HG03025 (cell line): ENCODE data around the gene DGKI.

Experiments used
- ATAC-seq: cut with Tn5 transposase; IDR thresholded peaks from one replicate; pipeline ENCODE4 v1.9.1; 2021; ENCODE audit warnings: mild to moderate bottlenecking, moderate library complexity; ENCODE audit not compliant: unreplicated experiment, low FRiP score

DGKI gene

GRCh38 chr7:137576481-137576880 is 270.3 kb downstream of the DGKI start:
- ATAC-seq: no peak

- no peak for ATAC-seq
Measured at GRCh38 chr7:137574812-137575211, 272.0 kb downstream of the DGKI start.

DNA sequence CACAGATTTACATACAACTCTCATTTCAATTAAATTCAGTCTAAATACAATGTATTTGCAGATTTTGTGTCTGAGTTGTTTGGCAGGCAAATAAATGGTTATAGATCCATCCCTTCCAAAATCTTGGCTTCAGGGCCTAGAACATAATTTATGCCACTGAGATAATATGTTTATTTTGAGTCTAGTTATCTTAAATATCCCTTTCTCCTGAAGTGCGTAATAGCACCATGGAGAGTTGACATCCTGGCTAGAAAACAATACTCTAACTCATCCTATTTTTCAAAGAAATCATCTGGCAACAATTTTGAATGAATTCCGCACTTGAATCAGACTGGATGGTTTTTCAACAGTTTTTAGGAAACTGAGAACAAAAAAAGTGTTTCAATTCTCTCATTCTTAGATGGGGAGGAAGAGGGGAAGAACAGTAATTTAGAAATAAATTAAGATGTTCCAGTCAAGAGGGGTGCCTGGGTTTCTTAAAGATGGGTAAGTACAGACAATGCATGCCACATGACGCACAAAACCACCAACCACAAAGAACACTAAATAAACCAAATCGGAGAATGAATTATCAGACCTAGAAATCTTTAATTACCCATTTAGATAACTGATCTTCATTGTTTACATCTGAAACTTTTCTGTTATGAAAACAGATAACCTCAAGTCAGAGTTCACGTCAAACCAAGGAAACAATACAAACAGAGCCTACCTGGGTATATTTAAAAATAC is 274.6 kb downstream of the DGKI start:
- no peak for ATAC-seq

DNA sequence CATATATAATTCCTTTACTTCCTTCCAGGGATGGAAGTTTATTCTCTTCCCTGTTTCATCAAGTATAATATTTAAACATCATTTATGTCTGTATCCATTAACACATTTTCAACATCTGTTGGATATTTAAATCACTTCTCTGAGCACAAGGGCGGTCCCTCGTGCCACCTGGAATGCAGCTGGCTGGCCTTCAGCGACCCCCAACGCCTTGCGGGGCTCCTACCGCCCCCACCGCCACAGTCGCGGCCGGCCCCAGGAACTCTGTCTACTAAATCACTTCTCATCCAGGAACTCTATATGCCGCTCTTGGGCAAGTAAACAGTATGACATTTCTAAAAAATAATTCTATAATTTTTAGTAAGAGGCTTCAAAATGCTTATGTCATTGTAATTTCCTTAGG is 282.1 kb downstream of the DGKI start:
- ATAC-seq: no peak

DNA sequence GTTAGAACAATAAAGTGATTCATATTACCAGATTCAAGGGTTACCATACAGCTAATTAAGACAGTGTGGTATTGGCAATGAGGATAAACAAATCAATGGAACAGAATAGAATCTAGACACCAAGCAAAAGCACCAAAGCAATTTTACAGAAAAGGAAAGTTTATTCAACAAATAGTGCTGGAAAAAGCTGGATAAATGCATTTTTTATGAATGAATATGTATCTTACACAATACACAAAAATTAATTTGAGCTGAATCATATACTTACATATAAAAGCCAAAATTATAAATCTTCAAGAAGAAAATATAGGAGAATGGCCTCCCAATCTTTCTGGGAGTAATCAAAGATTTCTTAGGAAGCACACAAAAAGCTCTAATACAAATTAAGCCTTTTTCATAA is 282.8 kb downstream of the DGKI start:
- ATAC-seq: no peak

DNA sequence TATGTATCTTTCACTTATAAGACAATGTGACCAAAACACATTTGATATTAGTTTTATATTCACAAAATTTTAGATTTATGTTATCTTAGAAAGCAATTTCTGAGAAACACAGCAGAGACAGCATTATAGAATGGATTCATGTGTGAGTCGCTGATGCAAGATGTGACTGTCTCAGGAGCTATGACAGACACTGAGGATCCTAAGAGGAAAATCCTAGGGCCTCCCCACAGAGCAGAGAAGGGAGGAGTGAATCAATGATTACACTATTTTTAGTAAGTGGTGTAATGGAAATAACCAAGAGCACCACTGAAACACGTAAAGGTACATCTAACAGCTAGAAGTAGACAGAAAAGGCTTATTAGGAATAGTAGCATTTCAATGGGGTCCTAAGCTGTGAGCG is 299.3 kb downstream of the DGKI start:
- no peak for ATAC-seq

GRCh38 chr7:137546671-137547070 is 300.1 kb downstream of the DGKI start:
- ATAC-seq: no peak

DNA sequence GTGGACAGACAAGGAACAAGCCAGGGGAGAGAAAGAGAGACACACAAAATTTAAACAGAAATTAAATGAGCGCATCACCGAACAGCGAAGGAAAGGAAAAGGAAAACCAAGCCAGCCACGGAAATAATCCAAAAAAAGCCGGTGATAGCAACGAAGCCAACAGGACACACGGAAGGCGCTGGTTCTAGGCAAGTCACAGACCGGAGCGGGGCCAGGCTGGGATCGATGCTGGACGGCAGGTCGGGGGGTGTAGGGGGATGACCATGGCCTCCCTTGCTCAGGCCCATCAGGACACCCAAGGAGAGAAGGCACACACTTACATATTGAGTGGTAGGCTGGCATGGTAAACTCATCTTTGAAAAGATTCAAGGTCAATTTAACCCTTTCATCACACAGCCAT is 300.8 kb downstream of the DGKI start:
- ATAC-seq: no peak

GRCh38 chr7:137545059-137545716 is 301.6 kb downstream of the DGKI start:
- no peak for ATAC-seq

DNA sequence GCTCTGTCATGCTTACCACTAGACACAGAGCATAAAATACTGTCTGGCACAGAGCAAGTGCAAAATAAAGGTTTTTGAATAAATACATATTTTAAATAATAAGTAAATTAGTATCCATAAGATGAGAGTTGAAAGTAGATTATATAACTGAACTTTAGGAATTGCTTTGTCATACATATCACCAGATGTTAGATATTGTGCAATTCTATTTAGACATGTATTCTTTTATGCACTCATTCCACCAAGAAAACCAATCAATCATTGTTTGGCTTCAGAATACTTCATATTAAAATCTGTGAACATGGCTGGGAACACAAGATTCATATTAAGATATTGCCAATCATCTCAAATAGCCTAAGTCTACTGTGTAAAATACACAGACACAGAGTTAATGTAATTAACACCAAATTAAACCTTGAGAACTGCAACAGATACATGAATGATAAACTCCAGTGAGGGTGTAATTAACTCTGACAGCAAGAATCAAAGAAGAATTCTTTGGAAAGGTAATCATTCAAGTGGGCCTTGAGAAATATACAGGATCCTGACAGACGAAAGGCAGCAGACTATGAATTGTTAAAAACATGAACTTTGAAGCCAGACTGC is 302.2 kb downstream of the DGKI start:
- no peak for ATAC-seq

- ATAC-seq: no peak
Measured at GRCh38 chr7:137539111-137539715, 307.6 kb downstream of the DGKI start.

DNA sequence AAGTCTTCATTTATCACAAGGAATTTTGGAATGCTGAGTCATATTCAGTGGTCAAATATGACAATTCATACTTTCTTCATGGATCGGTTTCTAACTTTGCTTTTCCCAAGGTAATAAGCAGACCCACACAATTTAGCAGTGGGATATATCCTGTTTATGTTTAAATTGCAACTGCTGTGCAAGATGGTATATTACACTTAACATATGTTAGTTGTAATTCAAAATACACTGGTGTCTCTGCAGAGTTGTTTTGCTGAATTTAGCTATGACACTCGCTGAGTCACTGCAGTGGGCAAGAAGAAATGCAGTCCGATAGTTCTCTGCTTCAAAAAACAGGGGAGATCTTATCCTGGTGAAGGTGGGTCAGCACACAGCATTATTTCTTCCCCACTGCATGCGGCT is 308.4 kb downstream of the DGKI start:
- no peak for ATAC-seq

- no peak for ATAC-seq
Measured at GRCh38 chr7:137535579-137535978, 311.2 kb downstream of the DGKI start.

DNA sequence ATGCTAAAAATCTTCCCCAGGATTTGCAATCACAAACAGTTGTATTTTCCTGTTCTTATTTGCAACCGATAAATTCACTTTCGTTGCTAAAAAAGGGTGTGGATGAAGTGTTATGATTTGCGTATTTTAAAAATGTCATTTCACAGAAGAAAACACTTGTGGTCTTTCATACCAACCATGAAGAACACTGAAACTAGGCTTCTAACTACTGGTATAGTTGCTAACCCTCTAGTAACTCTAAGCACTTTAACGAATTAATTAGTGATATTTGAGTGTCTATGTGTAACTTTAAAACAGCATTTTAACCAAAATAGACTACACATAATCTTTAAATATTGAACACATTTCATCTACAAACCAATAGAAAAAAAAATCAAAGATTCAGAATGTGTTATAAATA is 315.1 kb downstream of the DGKI start:
- ATAC-seq: no peak

DNA sequence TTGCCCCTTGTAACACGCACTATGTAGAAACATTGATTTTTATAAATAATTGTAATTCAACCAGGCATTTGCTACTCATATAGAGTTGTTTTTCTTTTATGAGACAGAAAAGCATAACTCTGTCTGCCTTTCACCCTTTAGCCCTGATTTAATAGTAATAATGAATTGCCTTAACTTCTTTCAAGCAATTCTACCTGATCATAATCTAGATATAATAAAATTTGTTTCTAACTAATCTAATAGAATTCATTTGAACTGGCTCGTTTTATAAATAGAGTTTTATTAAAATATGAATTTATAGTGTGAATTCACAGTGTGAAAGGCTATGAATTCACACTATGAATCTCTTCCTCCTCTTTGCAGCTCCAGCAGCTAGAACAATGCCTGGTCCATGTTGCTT is 319.1 kb downstream of the DGKI start:
- no peak for ATAC-seq

- ATAC-seq: no peak
Measured at GRCh38 chr7:137523171-137523570, 323.6 kb downstream of the DGKI start.

- no peak for ATAC-seq
Measured at GRCh38 chr7:137521451-137521850, 325.3 kb downstream of the DGKI start.

- no peak for ATAC-seq
Measured at GRCh38 chr7:137519947-137520346, 326.8 kb downstream of the DGKI start.

DNA sequence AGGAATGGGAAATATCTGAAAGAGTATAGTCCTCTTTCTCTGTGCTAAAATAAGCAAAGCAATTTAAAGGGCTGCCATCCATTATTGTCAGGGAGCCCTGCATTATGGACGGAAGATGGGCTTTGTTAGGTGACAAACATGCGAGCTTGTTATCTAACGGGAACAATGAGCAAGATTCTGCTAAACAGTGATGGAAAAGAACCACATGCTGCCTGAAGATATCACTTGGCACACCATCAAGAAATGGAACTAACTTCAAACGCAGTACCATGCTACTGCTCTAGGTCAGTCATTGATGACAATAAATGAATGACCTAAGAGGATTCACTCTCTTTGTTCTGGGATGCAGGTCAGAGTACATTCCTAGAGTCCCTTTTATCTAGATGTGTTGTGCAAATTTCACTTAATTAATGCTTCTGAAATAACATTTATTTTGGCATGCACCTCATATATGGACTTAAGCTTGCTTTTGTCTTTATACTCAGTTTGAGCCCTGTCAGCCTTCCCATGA is 327.5 kb downstream of the DGKI start:
- ATAC-seq: no peak

GRCh38 chr7:137513091-137513490 is 333.7 kb downstream of the DGKI start:
- no peak for ATAC-seq

GRCh38 chr7:137507096-137507495 is 339.7 kb downstream of the DGKI start:
- no peak for ATAC-seq
